Endothelial cell of umbilical vein (primary cell): ENCODE results near the gene CRAT. TPM values are rescaled to one million over a fixed set of nuclear protein-coding genes. Genes with fewer than 3 reads are reported as not detected.

ENCODE experiments used
- BruUV-seq: library from RNA; stranded (reverse); fragments of 400-500 nt; replicated peaks from 2 replicates; lab custom pipeline; 2021; lab: Mats Ljungman, UMichigan
- CTCF ChIA-PET: fragments of 300-600, 350-600 bp; sonication (Branson Sonifier 250); formaldehyde crosslinking; loops from one replicate; lab custom pipeline; 2021; ENCODE audit warnings: antibody characterized with exemption, inconsistent platforms; lab: Charles Lee
- POLR2A ChIA-PET: fragments of 300-600, 350-600 bp; sonication (Branson Sonifier 250); formaldehyde crosslinking; loops from one replicate; lab custom pipeline; 2021; ENCODE audit warnings: antibody characterized with exemption, inconsistent platforms; lab: Charles Lee
- DNase-seq: peaks from one replicate; pipeline ENCODE4 v3.0.0-alpha.2; 2011; ENCODE audit warnings: low read depth, low spot score
- FAIRE-seq: peaks from 2 replicates; lab custom pipeline; 2011; peaks lifted over from hg19 to GRCh38; lab: Jason Lieb, UNC
- H2AFZ ChIP-seq: 2 replicates; pipeline ENCODE4 v1.6.0; 2012; ENCODE audit warnings: low read depth, low read length, control low read depth, inconsistent platforms
- H3K27ac ChIP-seq: 2 replicates; pipeline ENCODE4 v1.5.1; 2011; ENCODE audit warnings: low read depth, mild to moderate bottlenecking, control low read depth, low read length, moderate library complexity; ENCODE audit not compliant: insufficient read depth
- H3K27me3 ChIP-seq, 2 experiments: 2 replicates each; pipeline versions ENCODE4 v1.6.0 to v1.6.1; 2011; ENCODE audit warnings: low read length in 2 of 2, mixed read lengths in 1 of 2; ENCODE audit not compliant: control insufficient read depth in 2 of 2, insufficient read depth in 2 of 2
- H3K36me3 ChIP-seq, 2 experiments: 2 replicates in 1 of 2; 3 replicates in 1 of 2; pipeline ENCODE4 v1.5.1; 2011; ENCODE audit warnings: low read length in 2 of 2, mild to moderate bottlenecking in 1 of 2, moderate library complexity in 1 of 2; ENCODE audit not compliant: control insufficient read depth in 2 of 2, insufficient read depth in 2 of 2; ENCODE audit errors: extremely low read depth in 1 of 2
- H3K4me1 ChIP-seq: 3 replicates; pipeline ENCODE4 v1.5.1; 2011; ENCODE audit warnings: mild to moderate bottlenecking, low read length; ENCODE audit not compliant: control insufficient read depth, insufficient read depth; ENCODE audit errors: extremely low read depth
- H3K4me2 ChIP-seq: 2 replicates; pipeline ENCODE4 v1.6.1; 2011; ENCODE audit warnings: low read length, control low read depth, mixed read lengths; ENCODE audit not compliant: insufficient read depth
- H3K4me3 ChIP-seq, 3 experiments: fragments of 200-600 bp in 1 of 3; sonication (generic), shearing (Covaris generic) in 1 of 3; replicated peaks in 1 of 3; 2 replicates each; pipeline ENCODE4 v1.5.1; 2011 to 2016; ENCODE audit warnings: control low read depth in 3 of 3, low read length in 3 of 3, mild to moderate bottlenecking in 2 of 3, inconsistent platforms in 1 of 3, low read depth in 1 of 3, moderate library complexity in 1 of 3; ENCODE audit not compliant: insufficient read depth in 1 of 3
- H3K79me2 ChIP-seq: 2 replicates; pipeline ENCODE4 v1.6.0; 2012; ENCODE audit warnings: low read length, inconsistent platforms; ENCODE audit not compliant: control insufficient read depth, insufficient read depth
- H3K9ac ChIP-seq: replicated peaks from 2 replicates; pipeline ENCODE3; 2011; ENCODE audit warnings: low read length, control low read depth; ENCODE audit not compliant: insufficient read depth; ENCODE audit errors: extremely low read depth
- H3K9me1 ChIP-seq: replicated peaks from 3 replicates; pipeline ENCODE4 v1.6.0; 2011; ENCODE audit warnings: mild to moderate bottlenecking, low read length; ENCODE audit not compliant: control insufficient read depth, insufficient read depth; ENCODE audit errors: extremely low read depth
- H3K9me3 ChIP-seq: replicated peaks from 2 replicates; pipeline ENCODE4 v1.5.1; 2012; ENCODE audit warnings: low read length, inconsistent platforms; ENCODE audit not compliant: control insufficient read depth, insufficient read depth
- H4K20me1 ChIP-seq: replicated peaks from 2 replicates; pipeline ENCODE3; 2011; ENCODE audit warnings: mild to moderate bottlenecking, low read length; ENCODE audit not compliant: control insufficient read depth, insufficient read depth; ENCODE audit errors: extremely low read depth
- CTCF ChIP-seq, 2 donors: IDR thresholded peaks; 1 replicate in 1 of 2; 2 replicates in 1 of 2; pipeline ENCODE4 v1.5.1; 2011; ENCODE audit warnings: low read length in 2 of 2, mild to moderate bottlenecking in 2 of 2, moderate library complexity in 2 of 2, control low read depth in 1 of 2, inconsistent platforms in 1 of 2, low read depth in 1 of 2; ENCODE audit not compliant: insufficient read depth in 1 of 2; ENCODE audit errors: extremely low read depth in 1 of 2
- EZH2 ChIP-seq: IDR thresholded peaks from 2 replicates; pipeline ENCODE4 v1.6.1; 2012; ENCODE audit warnings: borderline replicate concordance, low read depth, mild to moderate bottlenecking, moderate library complexity, low read length, inconsistent platforms; ENCODE audit not compliant: severe bottlenecking
- FOS ChIP-seq: IDR thresholded peaks from 2 replicates; pipeline ENCODE4 v1.6.1; 2011; ENCODE audit warnings: mild to moderate bottlenecking, low read length, moderate library complexity, borderline replicate concordance; ENCODE audit not compliant: insufficient read depth
- GATA2 ChIP-seq: IDR thresholded peaks from 2 replicates; pipeline ENCODE4 v1.7.0; 2011; ENCODE audit warnings: low read depth, mild to moderate bottlenecking, moderate library complexity, mixed read lengths, low read length; ENCODE audit not compliant: insufficient read length, insufficient read depth
- JUN ChIP-seq: IDR thresholded peaks from 2 replicates; pipeline ENCODE4 v1.6.1; 2011; ENCODE audit warnings: borderline replicate concordance, low read depth; ENCODE audit not compliant: insufficient read length, insufficient read depth
- MYC ChIP-seq: IDR thresholded peaks from one replicate; pipeline ENCODE4 v1.6.1; 2011; ENCODE audit warnings: mild to moderate bottlenecking, low read depth, low read length
- POLR2A ChIP-seq: IDR thresholded peaks from 2 replicates; pipeline ENCODE4 v1.6.1; 2012; ENCODE audit warnings: low read depth, mild to moderate bottlenecking, control low read depth, low read length
- POLR2AphosphoS5 ChIP-seq: IDR thresholded peaks from 2 replicates; pipeline ENCODE4 v1.6.1; 2012; ENCODE audit warnings: low read depth, mild to moderate bottlenecking, control low read depth, low read length, moderate library complexity; ENCODE audit not compliant: insufficient read depth
- dilution Hi-C: fragments of 300-500 bp; cut with MboI; formaldehyde crosslinking; loops from one replicate; pipeline ENCODE4 v1.15.0; 2019; ENCODE audit warnings: low sequenced_read_pairs; ENCODE audit not compliant: extremely low pct_ligation_motif_present
- intact Hi-C: fragments of 100-400 bp; cut with micrococcal nuclease; formaldehyde crosslinking; loops from one replicate; pipeline ENCODE4 v1.10.0; 2022
- polyA plus RNA-seq, 4 experiments: library from polyadenylated mRNA; depleted of rRNA in 3 of 4; stranded (reverse) in 3 of 4; unstranded in 1 of 4; fragments of >200 nt; gene quantifications; 2 replicates each; pipeline versions ENCODE4 v1.2.1 to v1.2.3, GENCODE V29; 2011 to 2012; ENCODE audit warnings: missing spikeins in 1 of 4
- total RNA-seq: library from RNA; stranded (reverse); gene quantifications from 2 replicates; pipeline ENCODE4 v1.2.3, GENCODE V29; 2021
- TF ChIP-seq, protein P1 (sequence below): IDR thresholded peaks from 2 replicates; pipeline ENCODE4 v1.6.1; 2011; ENCODE audit not compliant: insufficient read depth, insufficient read length

The CRAT gene
- total and polyA plus RNA-seq, 2 donors (not counting 3 experiments of a cell fraction or from before 2014, with no cell fraction given), result 34.2 to 55.3 TPM

DNA sequence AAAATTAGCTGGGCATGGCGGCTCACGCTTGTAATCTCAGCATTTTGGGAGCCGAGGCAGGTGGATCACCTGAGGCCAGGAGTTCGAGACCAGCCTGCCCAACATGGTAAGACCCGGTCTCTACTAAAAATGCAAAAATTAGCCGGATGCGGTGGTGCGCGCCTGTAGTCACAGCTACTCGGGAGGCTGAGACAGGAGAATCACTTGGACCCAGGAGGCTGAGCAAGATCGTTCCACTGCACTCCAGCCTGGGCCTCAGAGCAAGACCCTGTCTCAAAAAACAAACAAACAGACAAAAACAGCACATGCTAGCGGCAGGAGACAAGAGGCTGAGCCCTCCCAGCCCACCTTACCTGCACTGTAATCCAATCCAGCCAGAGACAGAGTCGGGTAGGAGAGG is 30.8 kb downstream of the CRAT start:
- no peaks in the 10 kb centered on the region for H3K9me1 ChIP-seq
- no peaks in the 10 kb centered on the region for H4K20me1 ChIP-seq
- H3K4me3 ChIP-seq, result peak overlapping the region in 1 of 3 experiments; percentile 63
- no peaks in the 10 kb centered on the region for H3K27me3 ChIP-seq
- no peak for DNase-seq
- H3K9me3 ChIP-seq, result no peaks in the 10 kb centered on the region
- TF ChIP-seq POLR2AphosphoS5 (no peak), EZH2 (no peak), FOS (no peak), GATA2 (no peak), POLR2A (no peak), MYC (no peak), JUN (no peak), CTCF (IDR thresholded peaks at IDR 0.05; ENCODE audit: extremely low read depth in 1 of 2, insufficient read depth in 1 of 2, low read depth in 1 of 2, low read length in 2 of 2) (no peak)
- TF ChIP-seq, protein P1, sequence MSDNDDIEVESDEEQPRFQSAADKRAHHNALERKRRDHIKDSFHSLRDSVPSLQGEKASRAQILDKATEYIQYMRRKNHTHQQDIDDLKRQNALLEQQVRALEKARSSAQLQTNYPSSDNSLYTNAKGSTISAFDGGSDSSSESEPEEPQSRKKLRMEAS, result no peak
- dilution Hi-C loops, result no loop called here
- FAIRE-seq, result no peak
- H3K36me3 ChIP-seq, result peaks cover 0 to under 1% of the 10 kb centered on the region in 2 experiments
- peaks cover 20% of the 10 kb centered on the region for H3K79me2 ChIP-seq
- intact Hi-C loops, result loop anchor here (2.0 kb wide), 1 partner anchor 43 kb away; the partner anchor contains the start of gene MIGA2
- ChIA-PET POLR2A (no interaction called here), CTCF (no interaction called here)
- H3K9ac ChIP-seq, result no peak overlapping the region
- BruUV-seq, result no TSS peak
- peaks cover 16% of the 10 kb centered on the region for H3K4me1 ChIP-seq
- peak overlapping the region; percentile 93 for H2AFZ ChIP-seq
- H3K4me2 ChIP-seq, result peak overlapping the region; percentile 80
- H3K27ac ChIP-seq, result no peak overlapping the region
